ENCODE results near the gene UROS. TPM values are rescaled to one million over a fixed set of nuclear protein-coding genes. Genes with fewer than 3 reads are reported as not detected.
A peak's percentile ranks its signal among the peaks of the same experiment; 100 is the strongest.

The UROS gene
- total RNA-seq, 4 donors from 2014 or later: 54.4 to 74.3 (median 69.6) TPM

DNA sequence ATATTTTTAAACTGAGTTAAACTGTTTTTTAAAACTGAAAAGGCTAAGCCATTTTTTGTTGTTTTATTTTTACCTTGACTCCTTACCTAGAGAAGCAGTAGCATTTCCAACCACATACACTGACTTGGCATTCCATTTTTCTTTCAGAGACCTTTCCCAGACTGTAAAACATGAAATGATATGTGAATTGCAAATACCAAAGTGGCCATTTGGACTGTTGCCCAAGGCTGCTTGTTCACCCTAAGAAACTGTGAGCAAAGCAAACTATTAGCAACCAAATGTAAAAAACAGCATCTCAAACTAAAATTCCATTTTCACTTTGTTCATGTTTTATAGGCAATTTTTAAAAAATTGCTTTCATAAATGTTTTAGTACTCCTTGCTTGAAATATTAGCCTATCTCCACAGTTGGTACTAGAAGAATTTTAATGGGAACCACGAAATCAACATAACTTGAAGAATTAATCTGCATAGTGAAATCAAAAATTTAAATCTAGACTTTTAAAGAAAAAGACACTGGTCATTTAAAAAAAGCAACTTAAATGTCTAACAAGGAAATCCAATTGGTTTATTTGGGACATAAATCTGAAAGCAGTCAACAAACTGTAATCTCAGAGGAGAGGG is 10.8 kb downstream of the UROS start:
- 86 to 99% methylated on average over 1 of the region's 1 CpG for WGBS, 2 donors
- Histone ChIP-seq H3K36me3 (peaks cover 11 to 25% of the 10 kb centered on the region in 2 donors), H3K27me3 (no peaks in the 10 kb centered on the region), H3K4me1 (no peaks in the 10 kb centered on the region), H3K9me3 (no peaks in the 10 kb centered on the region), H3K27ac (no peak overlapping the region), H3K4me3 (replicated peaks in 1 of 3) (no peak overlapping the region)
- intact Hi-C loops (cut with DNase I): no loop called here
- TF ChIP-seq POLR2A (IDR thresholded peaks at IDR 0.05) (no peak), CTCF (IDR thresholded peaks at IDR 0.05) (no peak)
- no peak for DNase-seq

- Histone ChIP-seq H3K9me3 (no peaks in the 10 kb centered on the region), H3K27ac (no peak overlapping the region), H3K36me3 (peaks cover 11 to 33% of the 10 kb centered on the region in 2 donors), H3K27me3 (no peaks in the 10 kb centered on the region), H3K4me1 (no peaks in the 10 kb centered on the region), H3K4me3 (replicated peaks in 1 of 3) (no peak overlapping the region)
- WGBS, 2 donors: 74 to 81% methylated on average over 1 of the region's 1 CpG
- intact Hi-C loops (cut with DNase I): no loop called here
- no peak for DNase-seq
- TF ChIP-seq CTCF (IDR thresholded peaks at IDR 0.05): no peak
- no peak for TF ChIP-seq POLR2A (IDR thresholded peaks at IDR 0.05)
These were observed 11.8 kb downstream of the UROS start for GRCh38 chr10:125811251-125811650.

GRCh38 chr10:125808047-125808446 is 15.0 kb downstream of the UROS start:
- peaks cover 10 to 34% of the 10 kb centered on the region in 2 donors for H3K36me3 ChIP-seq
- H3K27me3 ChIP-seq: no peaks in the 10 kb centered on the region
- intact Hi-C loops (cut with DNase I): no loop called here
- no peak overlapping the region for H3K27ac ChIP-seq
- DNase-seq: no peak
- TF ChIP-seq POLR2A (IDR thresholded peaks at IDR 0.05): no peak
- no peak for TF ChIP-seq CTCF (IDR thresholded peaks at IDR 0.05)
- WGBS, 2 donors: 88 to 100% methylated on average over 1 of the region's 1 CpG
- H3K9me3 ChIP-seq: no peaks in the 10 kb centered on the region
- no peak overlapping the region for H3K4me3 ChIP-seq (replicated peaks in 1 of 3)
- no peaks in the 10 kb centered on the region for H3K4me1 ChIP-seq

GRCh38 chr10:125802739-125803138 is 20.3 kb downstream of the UROS start:
- Histone ChIP-seq H3K36me3 (peaks cover 10 to 29% of the 10 kb centered on the region in 2 donors), H3K4me1 (no peaks in the 10 kb centered on the region), H3K9me3 (no peaks in the 10 kb centered on the region), H3K27ac (peak overlapping the region in 1 of 3 donors; percentile 17), H3K27me3 (no peaks in the 10 kb centered on the region), H3K4me3 (replicated peaks in 1 of 3) (no peak overlapping the region)
- TF ChIP-seq CTCF (IDR thresholded peaks at IDR 0.05) (no peak), POLR2A (IDR thresholded peaks at IDR 0.05) (no peak)
- DNase-seq: no peak
- 93 to 97% methylated on average over 7 of the region's 7 CpGs for WGBS, 2 donors
- intact Hi-C loops (cut with DNase I): no loop called here

GRCh38 chr10:125802131-125802530 is 20.9 kb downstream of the UROS start:
- Histone ChIP-seq H3K9me3 (no peaks in the 10 kb centered on the region), H3K36me3 (peaks cover 10 to 25% of the 10 kb centered on the region in 2 donors), H3K4me1 (no peaks in the 10 kb centered on the region), H3K4me3 (replicated peaks in 1 of 3) (no peak overlapping the region), H3K27me3 (no peaks in the 10 kb centered on the region), H3K27ac (peak overlapping the region in 1 of 3 donors; percentile 17)
- no peak for TF ChIP-seq POLR2A (IDR thresholded peaks at IDR 0.05)
- TF ChIP-seq CTCF (IDR thresholded peaks at IDR 0.05): no peak
- intact Hi-C loops (cut with DNase I): no loop called here
- WGBS, 2 donors: 37 to 50% methylated on average over 5 of the region's 5 CpGs
- DNase-seq: peak; percentile 21 to 41

All from thyroid gland (tissue), 4 donors.